ENCODE results near the gene LIMK1.

Gene LIMK1

GRCh38 chr7:74064696-74065095 is 18.9 kb upstream of the LIMK1 start:
- H3K4me1 ChIP-seq (ENCODE audit: control insufficient read depth in 1 of 2, insufficient read depth in 2 of 2, low read length in 2 of 2): peaks cover 17 to 18% of the 10 kb centered on the region in 2 donors
- H3K36me3 ChIP-seq (ENCODE audit: control insufficient read depth in 1 of 2, insufficient read depth in 2 of 2, low read length in 2 of 2): no peaks in the 10 kb centered on the region
- H3K9me3 ChIP-seq (ENCODE audit: control insufficient read depth in 1 of 2, low read length in 2 of 2): no peaks in the 10 kb centered on the region
- H3K27me3 ChIP-seq (ENCODE audit: control insufficient read depth in 1 of 2, insufficient read depth in 2 of 2, low read length in 2 of 2): no peaks in the 10 kb centered on the region
- H3K4me3 ChIP-seq (ENCODE audit: low read depth in 1 of 2, low read length in 2 of 2): no peak overlapping the region
- no peak overlapping the region for H3K27ac ChIP-seq (ENCODE audit: low read depth, low read length)
- H3K9ac ChIP-seq (ENCODE audit: low read depth in 1 of 2, low read length in 2 of 2): no peak overlapping the region

- no peaks in the 10 kb centered on the region for H3K36me3 ChIP-seq (ENCODE audit: control insufficient read depth in 1 of 2, insufficient read depth in 2 of 2, low read length in 2 of 2)
Observed at GRCh38 chr7:74066626-74067025, 17.0 kb upstream of the LIMK1 start.

DNA sequence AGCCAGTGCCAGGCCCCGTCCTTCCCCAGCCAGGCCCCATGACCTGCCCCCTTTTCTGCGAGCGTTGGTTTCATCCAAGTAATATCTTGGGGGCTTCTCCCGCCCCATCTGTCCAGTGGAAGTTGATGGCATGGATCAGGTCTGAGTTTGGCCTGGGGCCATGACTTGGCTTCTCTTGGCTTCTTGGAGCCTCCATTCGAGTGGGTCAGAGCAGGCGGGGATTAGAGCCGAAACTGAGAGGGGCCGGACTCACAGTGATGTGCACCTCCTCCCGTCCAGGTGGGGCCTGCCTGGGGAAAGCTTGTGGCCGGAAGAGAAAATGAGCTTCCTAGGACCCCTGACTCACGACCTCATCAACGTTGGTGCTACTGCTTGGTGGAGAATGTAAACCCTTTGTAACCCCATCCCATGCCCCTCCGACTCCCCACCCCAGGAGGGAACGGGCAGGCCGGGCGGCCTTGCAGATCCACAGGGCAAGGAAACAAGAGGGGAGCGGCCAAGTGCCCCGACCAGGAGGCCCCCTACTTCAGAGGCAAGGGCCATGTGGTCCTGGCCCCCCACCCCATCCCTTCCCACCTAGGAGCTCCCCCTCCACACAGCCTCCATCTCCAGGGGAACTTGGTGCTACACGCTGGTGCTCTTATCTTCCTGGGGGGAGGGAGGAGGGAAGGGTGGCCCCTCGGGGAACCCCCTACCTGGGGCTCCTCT is 15.1 kb upstream of the LIMK1 start:
- Histone ChIP-seq H3K4me3 (ENCODE audit: low read depth in 1 of 2, low read length in 2 of 2) (no peak overlapping the region), H3K27ac (ENCODE audit: low read depth, low read length) (no peak overlapping the region), H3K27me3 (ENCODE audit: control insufficient read depth in 1 of 2, insufficient read depth in 2 of 2, low read length in 2 of 2) (no peaks in the 10 kb centered on the region), H3K9me3 (ENCODE audit: control insufficient read depth in 1 of 2, low read length in 2 of 2) (no peaks in the 10 kb centered on the region), H3K9ac (ENCODE audit: low read depth in 1 of 2, low read length in 2 of 2) (no peak overlapping the region), H3K4me1 (ENCODE audit: control insufficient read depth in 1 of 2, insufficient read depth in 2 of 2, low read length in 2 of 2) (no peaks in the 10 kb centered on the region), H3K36me3 (ENCODE audit: control insufficient read depth in 1 of 2, insufficient read depth in 2 of 2, low read length in 2 of 2) (no peaks in the 10 kb centered on the region)

More at GRCh38 chr7:74066626-74067025, 17.0 kb upstream of the LIMK1 start:
- Histone ChIP-seq H3K27me3 (ENCODE audit: control insufficient read depth in 1 of 2, insufficient read depth in 2 of 2, low read length in 2 of 2) (no peaks in the 10 kb centered on the region), H3K9me3 (ENCODE audit: control insufficient read depth in 1 of 2, low read length in 2 of 2) (no peaks in the 10 kb centered on the region), H3K9ac (ENCODE audit: low read depth in 1 of 2, low read length in 2 of 2) (no peak overlapping the region), H3K4me3 (ENCODE audit: low read depth in 1 of 2, low read length in 2 of 2) (no peak overlapping the region), H3K4me1 (ENCODE audit: control insufficient read depth in 1 of 2, insufficient read depth in 2 of 2, low read length in 2 of 2) (peaks cover 7 to 8% of the 10 kb centered on the region in 2 donors), H3K27ac (ENCODE audit: low read depth, low read length) (no peak overlapping the region)

DNA sequence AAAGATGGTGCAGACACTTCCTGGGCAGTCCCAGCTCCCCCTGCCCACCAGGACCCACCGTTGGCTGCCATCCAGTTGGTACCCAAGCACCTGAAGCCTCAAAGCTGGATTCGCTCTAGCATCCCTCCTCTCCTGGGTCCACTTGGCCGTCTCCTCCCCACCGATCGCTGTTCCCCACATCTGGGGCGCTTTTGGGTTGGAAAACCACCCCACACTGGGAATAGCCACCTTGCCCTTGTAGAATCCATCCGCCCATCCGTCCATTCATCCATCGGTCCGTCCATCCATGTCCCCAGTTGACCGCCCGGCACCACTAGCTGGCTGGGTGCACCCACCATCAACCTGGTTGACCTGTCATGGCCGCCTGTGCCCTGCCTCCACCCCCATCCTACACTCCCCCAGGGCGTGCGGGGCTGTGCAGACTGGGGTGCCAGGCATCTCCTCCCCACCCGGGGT is 14.5 kb upstream of the LIMK1 start:
- Histone ChIP-seq H3K27me3 (ENCODE audit: control insufficient read depth in 1 of 2, insufficient read depth in 2 of 2, low read length in 2 of 2) (no peaks in the 10 kb centered on the region), H3K9ac (ENCODE audit: low read depth in 1 of 2, low read length in 2 of 2) (no peak overlapping the region), H3K4me3 (ENCODE audit: low read depth in 1 of 2, low read length in 2 of 2) (no peak overlapping the region), H3K9me3 (ENCODE audit: control insufficient read depth in 1 of 2, low read length in 2 of 2) (no peaks in the 10 kb centered on the region), H3K36me3 (ENCODE audit: control insufficient read depth in 1 of 2, insufficient read depth in 2 of 2, low read length in 2 of 2) (no peaks in the 10 kb centered on the region), H3K4me1 (ENCODE audit: control insufficient read depth in 1 of 2, insufficient read depth in 2 of 2, low read length in 2 of 2) (no peaks in the 10 kb centered on the region), H3K27ac (ENCODE audit: low read depth, low read length) (no peak overlapping the region)

- no peak overlapping the region for H3K4me3 ChIP-seq (ENCODE audit: low read depth in 1 of 2, low read length in 2 of 2)
Observed at GRCh38 chr7:74069790-74070618, 13.6 kb upstream of the LIMK1 start.

GRCh38 chr7:74070619-74070921 is 13.0 kb upstream of the LIMK1 start:
- Histone ChIP-seq H3K9ac (ENCODE audit: low read depth in 1 of 2, low read length in 2 of 2) (no peak overlapping the region), H3K27me3 (ENCODE audit: control insufficient read depth in 1 of 2, insufficient read depth in 2 of 2, low read length in 2 of 2) (no peaks in the 10 kb centered on the region), H3K9me3 (ENCODE audit: control insufficient read depth in 1 of 2, low read length in 2 of 2) (no peaks in the 10 kb centered on the region), H3K4me1 (ENCODE audit: control insufficient read depth in 1 of 2, insufficient read depth in 2 of 2, low read length in 2 of 2) (no peaks in the 10 kb centered on the region), H3K36me3 (ENCODE audit: control insufficient read depth in 1 of 2, insufficient read depth in 2 of 2, low read length in 2 of 2) (no peaks in the 10 kb centered on the region), H3K4me3 (ENCODE audit: low read depth in 1 of 2, low read length in 2 of 2) (no peak overlapping the region), H3K27ac (ENCODE audit: low read depth, low read length) (no peak overlapping the region)

More at GRCh38 chr7:74069790-74070618, 13.6 kb upstream of the LIMK1 start:
- H3K9ac ChIP-seq (ENCODE audit: low read depth in 1 of 2, low read length in 2 of 2): no peak overlapping the region
- no peaks in the 10 kb centered on the region for H3K27me3 ChIP-seq (ENCODE audit: control insufficient read depth in 1 of 2, insufficient read depth in 2 of 2, low read length in 2 of 2)
- H3K4me1 ChIP-seq (ENCODE audit: control insufficient read depth in 1 of 2, insufficient read depth in 2 of 2, low read length in 2 of 2): no peaks in the 10 kb centered on the region
- H3K9me3 ChIP-seq (ENCODE audit: control insufficient read depth in 1 of 2, low read length in 2 of 2): no peaks in the 10 kb centered on the region
- H3K36me3 ChIP-seq (ENCODE audit: control insufficient read depth in 1 of 2, insufficient read depth in 2 of 2, low read length in 2 of 2): no peaks in the 10 kb centered on the region
- no peak overlapping the region for H3K27ac ChIP-seq (ENCODE audit: low read depth, low read length)

DNA sequence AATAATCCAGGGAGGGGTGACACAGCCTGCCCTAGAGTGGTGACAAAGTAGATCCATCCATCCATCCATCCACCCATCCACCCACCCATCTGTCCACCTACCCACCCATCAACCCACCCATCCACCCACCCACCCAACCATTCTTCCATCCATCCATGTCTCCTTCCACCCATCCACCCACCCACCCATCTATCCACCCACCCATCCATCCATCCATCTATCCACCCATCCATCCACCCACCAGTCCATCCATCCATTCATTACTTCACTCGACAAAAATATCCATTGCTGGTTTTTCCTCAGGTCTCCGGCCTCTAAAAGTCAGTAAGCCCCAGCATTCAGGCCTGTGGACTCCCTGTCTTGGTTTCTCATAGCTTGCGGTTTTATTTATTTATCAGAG is 12.5 kb upstream of the LIMK1 start:
- Histone ChIP-seq H3K27ac (ENCODE audit: low read depth, low read length) (no peak overlapping the region), H3K9ac (ENCODE audit: low read depth in 1 of 2, low read length in 2 of 2) (no peak overlapping the region), H3K9me3 (ENCODE audit: control insufficient read depth in 1 of 2, low read length in 2 of 2) (no peaks in the 10 kb centered on the region), H3K36me3 (ENCODE audit: control insufficient read depth in 1 of 2, insufficient read depth in 2 of 2, low read length in 2 of 2) (no peaks in the 10 kb centered on the region), H3K4me3 (ENCODE audit: low read depth in 1 of 2, low read length in 2 of 2) (no peak overlapping the region), H3K27me3 (ENCODE audit: control insufficient read depth in 1 of 2, insufficient read depth in 2 of 2, low read length in 2 of 2) (no peaks in the 10 kb centered on the region), H3K4me1 (ENCODE audit: control insufficient read depth in 1 of 2, insufficient read depth in 2 of 2, low read length in 2 of 2) (no peaks in the 10 kb centered on the region)

- no peak overlapping the region for H3K4me3 ChIP-seq (ENCODE audit: low read depth in 1 of 2, low read length in 2 of 2)
- no peaks in the 10 kb centered on the region for H3K36me3 ChIP-seq (ENCODE audit: control insufficient read depth in 1 of 2, insufficient read depth in 2 of 2, low read length in 2 of 2)
- H3K4me1 ChIP-seq (ENCODE audit: control insufficient read depth in 1 of 2, insufficient read depth in 2 of 2, low read length in 2 of 2): no peaks in the 10 kb centered on the region
- no peak overlapping the region for H3K9ac ChIP-seq (ENCODE audit: low read depth in 1 of 2, low read length in 2 of 2)
- no peak overlapping the region for H3K27ac ChIP-seq (ENCODE audit: low read depth, low read length)
- no peaks in the 10 kb centered on the region for H3K9me3 ChIP-seq (ENCODE audit: control insufficient read depth in 1 of 2, low read length in 2 of 2)
- no peaks in the 10 kb centered on the region for H3K27me3 ChIP-seq (ENCODE audit: control insufficient read depth in 1 of 2, insufficient read depth in 2 of 2, low read length in 2 of 2)
Observed at GRCh38 chr7:74074770-74075169, 8.8 kb upstream of the LIMK1 start.

DNA sequence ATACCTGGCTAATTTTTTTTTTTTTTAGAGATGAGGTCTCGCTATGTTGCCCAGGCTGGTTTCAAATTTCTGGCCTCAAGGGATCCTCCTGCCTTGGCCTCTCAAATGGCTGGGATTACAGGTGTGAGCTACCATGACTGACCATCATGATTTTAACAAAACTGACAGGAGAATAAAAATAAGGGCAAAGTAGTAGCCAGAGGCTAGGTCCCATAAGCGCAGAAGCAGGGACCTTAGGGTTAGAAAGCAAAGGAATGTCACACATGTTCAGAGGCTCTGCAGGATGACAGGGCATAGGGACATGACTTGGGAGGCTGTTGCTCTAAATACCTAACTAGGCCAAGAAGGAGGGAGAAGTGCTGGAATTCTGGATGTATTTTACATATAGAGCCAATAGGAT is 5.1 kb upstream of the LIMK1 start:
- no peak overlapping the region for H3K27ac ChIP-seq (ENCODE audit: low read depth, low read length)
- no peaks in the 10 kb centered on the region for H3K36me3 ChIP-seq (ENCODE audit: control insufficient read depth in 1 of 2, insufficient read depth in 2 of 2, low read length in 2 of 2)
- H3K27me3 ChIP-seq (ENCODE audit: control insufficient read depth in 1 of 2, insufficient read depth in 2 of 2, low read length in 2 of 2): no peaks in the 10 kb centered on the region
- H3K4me1 ChIP-seq (ENCODE audit: control insufficient read depth in 1 of 2, insufficient read depth in 2 of 2, low read length in 2 of 2): peaks cover 5 to 6% of the 10 kb centered on the region in 2 donors
- H3K9ac ChIP-seq (ENCODE audit: low read depth in 1 of 2, low read length in 2 of 2): no peak overlapping the region
- no peaks in the 10 kb centered on the region for H3K9me3 ChIP-seq (ENCODE audit: control insufficient read depth in 1 of 2, low read length in 2 of 2)
- H3K4me3 ChIP-seq (ENCODE audit: low read depth in 1 of 2, low read length in 2 of 2): no peak overlapping the region

- Histone ChIP-seq H3K27ac (ENCODE audit: low read depth, low read length) (no peak overlapping the region), H3K9ac (ENCODE audit: low read depth in 1 of 2, low read length in 2 of 2) (no peak overlapping the region), H3K27me3 (ENCODE audit: control insufficient read depth in 1 of 2, insufficient read depth in 2 of 2, low read length in 2 of 2) (no peaks in the 10 kb centered on the region), H3K4me3 (ENCODE audit: low read depth in 1 of 2, low read length in 2 of 2) (no peak overlapping the region), H3K4me1 (ENCODE audit: control insufficient read depth in 1 of 2, insufficient read depth in 2 of 2, low read length in 2 of 2) (peaks cover 14 to 19% of the 10 kb centered on the region in 2 donors), H3K36me3 (ENCODE audit: control insufficient read depth in 1 of 2, insufficient read depth in 2 of 2, low read length in 2 of 2) (peaks cover 0 to 4% of the 10 kb centered on the region in 2 donors), H3K9me3 (ENCODE audit: control insufficient read depth in 1 of 2, low read length in 2 of 2) (no peaks in the 10 kb centered on the region)
Observed at GRCh38 chr7:74082770-74083116, 861 bp upstream of the LIMK1 start.
